ENCODE data around the gene BCL7B. TPM values are rescaled to one million over a fixed set of nuclear protein-coding genes. Genes with fewer than 3 reads are reported as not detected.

BCL7B gene
- total and polyA plus RNA-seq, 2 of the 13 experiments (the other 11 are each of a cell fraction or from before 2014, with no cell fraction given), result 24.3 to 38.2 TPM

DNA sequence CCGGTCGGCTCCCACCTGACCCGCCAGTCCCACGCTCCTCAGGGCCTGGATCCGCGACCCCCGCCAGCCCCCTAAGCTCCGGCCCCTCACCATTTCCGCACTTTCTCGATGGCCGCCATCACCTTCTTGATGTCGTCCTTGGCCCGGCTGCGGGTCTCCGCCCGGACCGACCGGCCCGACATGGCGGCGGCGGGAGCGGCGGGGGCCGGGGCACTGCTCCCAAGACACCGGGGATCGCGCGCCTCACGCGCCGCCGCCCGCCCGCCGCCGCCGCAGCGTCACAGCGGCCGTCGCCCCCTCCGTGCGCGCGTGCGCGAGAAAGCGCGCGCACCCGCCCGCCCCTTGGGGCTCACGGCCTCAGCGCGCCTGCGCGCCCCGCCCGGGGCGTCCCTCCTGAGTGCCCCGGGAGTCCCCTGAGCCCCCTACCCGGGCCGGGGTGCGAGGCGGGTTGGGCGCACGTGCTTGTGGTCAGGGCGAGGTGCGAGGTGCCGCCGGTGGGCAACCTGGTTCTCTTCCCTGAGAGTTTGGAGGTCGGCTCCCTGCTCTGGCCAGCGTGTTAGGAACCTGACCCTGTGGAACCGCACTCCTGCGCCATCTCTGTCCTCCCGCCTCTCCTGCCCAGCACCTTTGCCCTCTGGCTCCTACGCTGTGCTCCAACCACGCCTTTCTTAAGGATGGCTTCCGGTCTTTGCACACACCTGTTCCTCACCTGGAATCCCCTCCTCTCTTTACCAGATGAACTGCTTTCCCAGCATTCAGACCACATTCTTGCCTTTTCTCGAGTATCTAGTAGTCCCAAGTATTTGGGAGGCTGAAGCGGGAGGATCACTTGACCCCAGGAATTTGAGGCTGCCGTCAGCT is at the start of gene BCL7B (continued):
- TF ChIP-seq MEIS1 (CRISPR knock-in tag; IDR thresholded peaks at IDR 0.05; ENCODE audit: borderline replicate concordance) (0 out of 2 replicates have a peak, but pooled peaks have one; percentile 42), NPAS2 (CRISPR knock-in tag; IDR thresholded peaks at IDR 0.05; ENCODE audit: borderline replicate concordance) (no peak), TBP (CRISPR knock-in tag; IDR thresholded peaks at IDR 0.05) (no peak), TEAD2 (CRISPR knock-in tag; IDR thresholded peaks at IDR 0.05) (peak; percentile 96), REST (IDR thresholded peaks at IDR 0.05; ENCODE audit: borderline replicate concordance in 1 of 2, low read depth in 1 of 2, low read length in 2 of 2) (no peak), PLRG1 (conservative IDR thresholded peaks at IDR 0.05) (no peak), UBTF (CRISPR knock-in tag; IDR thresholded peaks at IDR 0.05) (peak; percentile 24), ZNF331 (CRISPR knock-in tag; IDR thresholded peaks at IDR 0.05) (peak; percentile 66; the same call in 1 of the 2 replicates), HNF4G (IDR thresholded peaks at IDR 0.05; ENCODE audit: borderline replicate concordance, low read depth, low read length) (peak; percentile 34; the same call in 1 of the 2 replicates), HNF4G (CRISPR knock-in tag; IDR thresholded peaks at IDR 0.05; ENCODE audit: borderline replicate concordance, low read depth) (no peak; the same call in 1 of the 2 replicates), ZFP62 (CRISPR knock-in tag; IDR thresholded peaks at IDR 0.05) (no peak), KDM3A (CRISPR knock-in tag; IDR thresholded peaks at IDR 0.05; ENCODE audit: low read depth) (no peak), ZNF75D (CRISPR knock-in tag; IDR thresholded peaks at IDR 0.05; ENCODE audit: borderline replicate concordance) (no peak), ZNF280B (CRISPR knock-in tag; IDR thresholded peaks at IDR 0.05; ENCODE audit: borderline replicate concordance) (peak; percentile 98), ZNF446 (CRISPR knock-in tag; IDR thresholded peaks at IDR 0.05) (peak; percentile 97), POLR2A (IDR thresholded peaks at IDR 0.05; ENCODE audit: insufficient read depth in 1 of 2, low read depth in 2 of 2, low read length in 2 of 2) (peak; percentile 66 to 67), HMG20A (CRISPR knock-in tag; IDR thresholded peaks at IDR 0.05; ENCODE audit: borderline replicate concordance) (no peak), MAF1 (CRISPR knock-in tag; IDR thresholded peaks at IDR 0.05; ENCODE audit: borderline replicate concordance) (peak; percentile 52; the same call in 1 of the 2 replicates), THRA (CRISPR knock-in tag; IDR thresholded peaks at IDR 0.05; ENCODE audit: borderline replicate concordance) (0 out of 2 replicates have a peak, but pooled peaks have one; percentile 18), POLR2G (IDR thresholded peaks at IDR 0.05; ENCODE audit: low read depth, low read length) (peak; percentile 84)
